MCF 10A (cell line): Measurements from ENCODE around the gene ETV2. TPM values are rescaled to one million over a fixed set of nuclear protein-coding genes. Genes with fewer than 3 reads are reported as not detected.
A peak's percentile ranks its signal among the peaks of the same experiment; 100 is the strongest.

ENCODE experiments used
- BruUV-seq: library from RNA; stranded (reverse); fragments of 400-500 nt; replicated peaks from 2 replicates; lab custom pipeline; 2021; lab: Mats Ljungman, UMichigan
- CTCF ChIA-PET: fragments of 300-600 bp; sonication (Branson Sonifier 250); formaldehyde crosslinking; extraction: SDS; loops from one replicate; lab custom pipeline; 2021; ENCODE audit warnings: antibody characterized with exemption, inconsistent platforms; lab: Yijun Ruan, JAX
- POLR2A ChIA-PET: fragments of 300-600, 350-650 bp; sonication (Branson Sonifier 250); formaldehyde crosslinking; extraction: SDS; loops from one replicate; lab custom pipeline; 2020; ENCODE audit warnings: antibody characterized with exemption, inconsistent platforms; lab: Yijun Ruan, JAX
- DNase-seq: peaks from one replicate; pipeline ENCODE4 v3.0.0-alpha.2; 2018; ENCODE audit not compliant: unreplicated experiment
- H3K27ac Mint-ChIP-seq: one replicate; pipeline ENCODE4 v1.8.0; 2022; ENCODE audit warnings: mild to moderate bottlenecking, low read depth, mixed read lengths; ENCODE audit not compliant: unreplicated experiment
- H3K27me3 Mint-ChIP-seq: one replicate; pipeline ENCODE4 v1.8.0; 2022; ENCODE audit warnings: mixed read lengths; ENCODE audit not compliant: insufficient read depth, unreplicated experiment
- H3K36me3 Mint-ChIP-seq: one replicate; pipeline ENCODE4 v1.8.0; 2022; ENCODE audit warnings: mild to moderate bottlenecking, moderate library complexity, mixed read lengths; ENCODE audit not compliant: insufficient read depth, unreplicated experiment
- H3K4me1 Mint-ChIP-seq: one replicate; pipeline ENCODE4 v1.8.0; 2022; ENCODE audit warnings: mixed read lengths; ENCODE audit not compliant: insufficient read depth, unreplicated experiment
- H3K4me3 Mint-ChIP-seq: one replicate; pipeline ENCODE4 v1.8.0; 2022; ENCODE audit warnings: mild to moderate bottlenecking, moderate library complexity, mixed read lengths; ENCODE audit not compliant: unreplicated experiment
- H3K9me3 Mint-ChIP-seq: one replicate; pipeline ENCODE4 v1.8.0; 2022; ENCODE audit warnings: mixed read lengths; ENCODE audit not compliant: unreplicated experiment
- intact Hi-C: fragments of 100-400 bp; cut with micrococcal nuclease; formaldehyde crosslinking; loops from 2 replicates; pipeline ENCODE4 v1.14.1; 2022
- total RNA-seq: library from RNA; stranded (reverse); gene quantifications from 2 replicates; pipeline ENCODE4 v1.2.3, GENCODE V29; 2022
- TF ChIP-seq, protein P1 (sequence below): fragments of 200-600 bp; IDR thresholded peaks from one replicate; pipeline ENCODE4 v1.8.0; 2022; ENCODE audit warnings: antibody characterized with exemption, mild to moderate bottlenecking; ENCODE audit not compliant: unreplicated experiment

ETV2 gene
- total RNA-seq, 1 experiment from 2014 or later = 0.44 TPM

- ChIA-PET CTCF (interaction anchor here (1.2 to 1.3 kb wide), 3 partner anchors 32 to 75 kb away, joined by 3 to 5 read pairs (median 3); no protein-coding TSS in a partner anchor), POLR2A (interaction anchor here (1.1 to 1.5 kb wide), 2 partner anchors 19 to 21 kb away, joined by 4 read pairs; no protein-coding TSS in a partner anchor)
- Mint-ChIP-seq H3K36me3 (peaks cover 7% of the 10 kb centered on the region), H3K4me3 (no peak overlapping the region), H3K27ac (no peak overlapping the region), H3K4me1 (no peaks in the 10 kb centered on the region), H3K27me3 (no peaks in the 10 kb centered on the region), H3K9me3 (no peaks in the 10 kb centered on the region)
- TF ChIP-seq, protein P1, sequence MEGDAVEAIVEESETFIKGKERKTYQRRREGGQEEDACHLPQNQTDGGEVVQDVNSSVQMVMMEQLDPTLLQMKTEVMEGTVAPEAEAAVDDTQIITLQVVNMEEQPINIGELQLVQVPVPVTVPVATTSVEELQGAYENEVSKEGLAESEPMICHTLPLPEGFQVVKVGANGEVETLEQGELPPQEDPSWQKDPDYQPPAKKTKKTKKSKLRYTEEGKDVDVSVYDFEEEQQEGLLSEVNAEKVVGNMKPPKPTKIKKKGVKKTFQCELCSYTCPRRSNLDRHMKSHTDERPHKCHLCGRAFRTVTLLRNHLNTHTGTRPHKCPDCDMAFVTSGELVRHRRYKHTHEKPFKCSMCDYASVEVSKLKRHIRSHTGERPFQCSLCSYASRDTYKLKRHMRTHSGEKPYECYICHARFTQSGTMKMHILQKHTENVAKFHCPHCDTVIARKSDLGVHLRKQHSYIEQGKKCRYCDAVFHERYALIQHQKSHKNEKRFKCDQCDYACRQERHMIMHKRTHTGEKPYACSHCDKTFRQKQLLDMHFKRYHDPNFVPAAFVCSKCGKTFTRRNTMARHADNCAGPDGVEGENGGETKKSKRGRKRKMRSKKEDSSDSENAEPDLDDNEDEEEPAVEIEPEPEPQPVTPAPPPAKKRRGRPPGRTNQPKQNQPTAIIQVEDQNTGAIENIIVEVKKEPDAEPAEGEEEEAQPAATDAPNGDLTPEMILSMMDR = no peak
- DNase-seq = no peak
- BruUV-seq = no TSS peak
- intact Hi-C loops = no loop called here
Measured at GRCh38 chr19:35623327-35624010, 18.1 kb upstream of the ETV2 start.

DNA sequence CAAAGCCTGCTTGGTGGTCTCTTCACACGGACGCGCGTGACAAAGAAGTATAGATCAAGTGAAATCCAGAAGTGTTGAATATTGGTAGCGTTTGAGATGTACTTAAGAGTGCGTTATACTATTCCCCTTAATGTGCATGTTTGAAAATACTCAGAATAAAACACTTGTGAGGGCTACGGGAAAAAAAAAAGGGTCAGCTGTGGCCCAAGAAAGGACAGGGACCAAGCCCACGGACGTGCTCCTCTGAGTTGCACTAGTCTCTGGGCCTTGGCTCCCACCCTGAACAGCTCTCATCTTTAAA is 13.3 kb upstream of the ETV2 start:
- TF ChIP-seq, protein P1 = no peak
- peak overlapping the region; percentile 97 for H3K27ac Mint-ChIP-seq
- no peak for DNase-seq
- peaks cover 10% of the 10 kb centered on the region for H3K4me1 Mint-ChIP-seq
- POLR2A ChIA-PET = interaction anchor here (0.7 to 2.7 kb wide), 5 partner anchors 13 to 366 kb away, joined by 3 to 24 read pairs (median 6); partner anchors contain the start of genes COX6B1 and HAUS5
- no peaks in the 10 kb centered on the region for H3K9me3 Mint-ChIP-seq
- CTCF ChIA-PET = interaction anchor here (1.1 kb wide), 1 partner anchor 10 kb away, joined by 10 read pairs; no protein-coding TSS in a partner anchor
- peak overlapping the region; percentile 87 for H3K4me3 Mint-ChIP-seq
- H3K27me3 Mint-ChIP-seq = no peaks in the 10 kb centered on the region
- TSS peak; percentile 97 for BruUV-seq
- H3K36me3 Mint-ChIP-seq = peaks cover 33% of the 10 kb centered on the region
- intact Hi-C loops = loop anchor here (2.0 to 5.0 kb wide), 2 partner anchors 17 to 81 kb away; partner anchors contain the start of gene TMEM147

- H3K4me1 Mint-ChIP-seq = peaks cover 10% of the 10 kb centered on the region
- peak; percentile 100 for DNase-seq
- no TSS peak for BruUV-seq
- TF ChIP-seq, protein P1 = no peak
- ChIA-PET POLR2A (interaction anchor here (0.7 to 2.7 kb wide), 6 partner anchors 9 to 365 kb away, joined by 3 to 24 read pairs (median 5); partner anchors contain the start of genes COX6B1 and HAUS5), CTCF (interaction anchor here (0.9 to 1.1 kb wide), 2 partner anchors 9 kb away, joined by 4 to 10 read pairs; no protein-coding TSS in a partner anchor)
- intact Hi-C loops = loop anchor here (2.0 to 5.0 kb wide), 2 partner anchors 16 to 81 kb away; partner anchors contain the start of gene TMEM147
- no peaks in the 10 kb centered on the region for H3K9me3 Mint-ChIP-seq
- H3K27me3 Mint-ChIP-seq = no peaks in the 10 kb centered on the region
- peak within 1 kb of the TSS; percentile 87 for H3K4me3 Mint-ChIP-seq
- peaks cover 39% of the 10 kb centered on the region for H3K36me3 Mint-ChIP-seq
- peak within 1 kb of the TSS; percentile 97 for H3K27ac Mint-ChIP-seq
Measured at GRCh38 chr19:35628565-35629331, 12.8 kb upstream of the ETV2 start, which contains the start of gene RBM42. Gene RBM42, plus strand, starts transcription at chr19:35629036. Its CDS starts 118 bp downstream, at chr19:35629154.
